WI38 (cell line): ENCODE measurements around the gene PLEKHG4B.

Experiments
- H3K4me3 ChIP-seq: 2 replicates; pipeline ENCODE4 v1.5.1; 2011; ENCODE audit warnings: low read depth, mild to moderate bottlenecking, control low read depth, low read length
- CTCF ChIP-seq: IDR thresholded peaks from 2 replicates; pipeline ENCODE4 v1.5.1; 2012; ENCODE audit warnings: low read depth, mild to moderate bottlenecking, control low read depth, low read length

Gene PLEKHG4B

DNA sequence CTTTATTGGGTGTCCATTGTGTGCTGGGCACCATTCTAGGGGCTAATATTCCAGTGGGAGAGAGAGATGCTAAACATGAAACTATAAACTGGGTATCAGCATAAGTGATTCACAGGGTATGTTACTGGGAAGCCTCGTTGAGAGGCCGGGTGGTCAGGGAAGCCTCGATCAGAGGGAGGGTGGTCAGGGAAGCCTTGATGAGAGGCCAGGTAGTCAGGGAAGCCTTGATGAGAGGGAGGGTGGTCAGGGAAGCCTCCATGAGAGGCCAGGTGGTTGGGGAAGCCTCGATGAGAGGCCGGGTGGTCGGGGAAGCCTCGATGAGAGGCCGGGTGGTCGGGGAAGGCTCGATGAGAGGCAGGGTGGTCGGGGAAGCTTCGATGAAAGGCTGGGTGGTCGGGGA, 8.9 kb upstream of the PLEKHG4B start:
- TF ChIP-seq CTCF, result no peak
- no peak overlapping the region for H3K4me3 ChIP-seq

- H3K4me3 ChIP-seq, result no peak overlapping the region
- no peak for TF ChIP-seq CTCF
Observed at GRCh38 chr5:85334-85995, 6.5 kb upstream of the PLEKHG4B start.

DNA sequence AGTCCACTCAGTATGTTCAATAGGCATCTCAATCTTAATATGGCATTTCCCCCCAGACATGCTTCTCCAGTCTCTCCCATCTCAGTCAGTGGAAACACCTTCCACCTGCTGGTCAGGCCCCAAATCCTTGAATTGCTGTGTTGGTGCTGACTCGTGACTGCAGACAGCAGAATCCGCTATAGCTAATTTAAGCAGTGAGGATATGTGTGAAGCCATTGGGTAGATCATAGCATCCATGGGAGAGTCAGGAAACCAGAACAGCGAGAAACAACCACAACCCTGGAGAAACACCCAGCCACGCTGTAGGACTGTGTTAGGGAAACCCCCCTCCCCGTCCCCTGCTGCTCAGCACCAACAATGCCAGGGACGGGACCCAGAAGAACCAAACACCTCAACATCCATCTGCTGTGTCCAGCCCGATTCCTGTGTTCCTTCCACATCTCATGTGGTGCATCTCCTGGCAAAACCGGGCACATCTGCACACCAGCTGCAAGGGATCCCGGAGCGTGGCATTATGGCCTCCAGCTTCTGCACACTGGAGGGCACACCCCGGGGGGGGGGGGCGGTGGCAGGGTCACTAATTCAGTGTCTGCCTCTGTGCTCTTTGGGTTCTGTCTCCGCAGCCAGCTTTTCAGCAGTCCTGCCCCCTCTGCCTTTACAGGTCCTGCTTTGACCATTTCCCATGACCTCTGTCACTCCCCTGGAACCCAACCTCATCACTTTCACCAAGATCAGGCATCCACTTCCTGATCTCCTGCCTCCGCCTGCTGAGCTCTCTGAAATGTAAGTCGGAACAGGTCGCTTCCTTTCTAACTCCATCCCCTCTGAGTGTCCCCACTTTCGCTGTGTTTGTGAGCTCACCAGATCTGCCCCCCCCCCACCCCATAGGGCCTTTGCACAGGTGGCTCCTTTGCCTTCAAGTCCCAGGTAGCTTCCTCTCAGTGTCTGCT, 2.4 kb upstream of the PLEKHG4B start:
- H3K4me3 ChIP-seq, result no peak overlapping the region
- TF ChIP-seq CTCF, result no peak

GRCh38 chr5:90590-91547, 1.1 kb upstream of the PLEKHG4B start:
- TF ChIP-seq CTCF, result no peak
- H3K4me3 ChIP-seq, result no peak overlapping the region

DNA sequence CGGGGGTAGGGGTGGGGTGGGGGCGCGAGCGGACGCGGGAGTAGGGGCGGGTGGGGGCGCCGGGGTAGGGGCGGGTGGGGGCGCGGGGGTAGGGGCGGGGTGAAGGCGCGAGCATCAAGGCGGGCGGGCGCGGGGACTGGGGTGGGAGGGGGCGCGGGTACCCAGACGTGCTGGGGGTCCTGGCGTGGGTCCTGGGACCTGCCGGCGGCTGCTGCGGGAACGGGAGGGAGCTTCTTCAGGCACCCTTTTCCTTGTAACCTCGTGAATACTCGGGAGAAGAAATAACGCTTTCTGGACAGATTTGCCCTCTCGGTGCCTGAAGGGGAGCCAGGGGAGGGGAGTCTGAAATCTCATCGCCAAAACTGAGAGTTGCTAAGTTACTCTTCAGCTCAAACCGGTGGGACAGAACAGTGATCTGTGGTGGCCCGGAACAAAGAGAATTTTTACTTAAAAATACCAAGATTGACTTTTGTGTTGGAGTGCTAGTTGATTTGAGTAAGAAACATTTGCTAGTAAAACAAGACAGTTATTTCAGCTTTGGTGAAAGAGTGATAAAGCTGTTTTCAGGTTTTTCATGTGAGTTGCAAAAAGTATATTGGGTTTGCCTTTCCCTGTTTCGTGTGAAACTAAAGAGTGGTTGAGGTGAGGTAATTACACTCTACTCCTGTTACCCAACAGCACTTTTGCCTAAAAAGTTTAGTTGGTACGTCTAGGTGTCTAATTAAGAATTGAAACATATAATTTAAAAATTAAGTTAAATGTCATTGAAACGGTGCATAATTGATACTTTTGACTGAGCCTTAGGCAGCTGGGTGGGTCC, 643 bp downstream of the PLEKHG4B start:
- TF ChIP-seq CTCF, result no peak
- no peak overlapping the region for H3K4me3 ChIP-seq

DNA sequence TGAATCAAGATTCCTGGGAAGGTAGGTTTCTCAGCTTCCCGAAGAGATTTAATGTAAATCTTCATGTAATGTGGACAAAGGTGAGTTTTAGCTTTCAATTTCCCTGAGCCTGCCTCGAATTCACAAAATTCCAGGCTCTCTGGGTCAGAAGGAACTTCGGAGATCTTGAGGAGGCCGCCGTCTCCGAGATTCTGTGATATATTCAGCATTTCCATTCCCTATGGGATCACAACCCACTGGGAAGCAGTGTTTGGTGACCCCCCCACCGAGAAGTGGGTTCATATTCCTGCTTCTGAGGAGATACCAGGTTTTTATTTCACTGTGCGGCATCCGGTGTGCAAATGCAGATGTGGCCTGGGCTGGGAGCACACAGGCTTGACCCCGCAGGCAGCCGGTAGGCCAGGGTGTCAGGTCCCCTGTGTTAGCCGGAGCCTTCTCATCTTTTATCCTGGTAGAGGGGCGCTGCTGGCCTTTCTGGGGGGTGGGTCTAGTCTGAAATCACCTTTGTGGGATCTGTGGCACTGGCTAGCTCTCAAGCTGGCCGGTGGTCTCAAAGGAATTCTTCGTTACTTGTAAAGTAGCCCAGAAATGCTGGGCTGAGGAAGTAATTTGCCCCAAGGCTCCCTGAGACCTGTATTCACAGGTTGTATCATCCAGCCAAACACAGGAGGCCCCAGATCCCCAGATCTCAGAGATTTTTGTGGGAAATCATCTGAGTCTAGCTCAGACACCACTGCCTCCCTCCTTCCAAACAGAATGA, 1.4 kb downstream of the PLEKHG4B start:
- H3K4me3 ChIP-seq, result no peak overlapping the region

More for the DNA sequence above, 1.4 kb downstream of the PLEKHG4B start:
- TF ChIP-seq CTCF, result no peak
